Ishikawa (cell line): ENCODE measurements around the gene VGF.

Experiments used
- EGR1 ChIP-seq: IDR thresholded peaks from 2 replicates; pipeline ENCODE4 v1.6.1; 2012
- EP300 ChIP-seq: IDR thresholded peaks from 2 replicates; pipeline ENCODE4 v1.6.1; 2012; ENCODE audit warnings: borderline replicate concordance
- RAD21 ChIP-seq: IDR thresholded peaks from 2 replicates; pipeline ENCODE4 v1.6.1; 2012; ENCODE audit warnings: low read depth
- YY1 ChIP-seq: IDR thresholded peaks from 2 replicates; pipeline ENCODE4 v1.6.1; 2012; ENCODE audit warnings: low read depth
- ZBTB7A ChIP-seq: IDR thresholded peaks from 2 replicates; pipeline ENCODE4 v1.6.1; 2012; ENCODE audit warnings: low read depth

- TF ChIP-seq RAD21 = no peak
- TF ChIP-seq ZBTB7A = no peak
- TF ChIP-seq EGR1 = no peak
- TF ChIP-seq EP300 = no peak
- TF ChIP-seq YY1 = no peak
Measured at GRCh38 chr7:101114492-101114891, 50.9 kb downstream of the VGF start.
